ENCODE results near the gene EIF4E2.

The EIF4E2 gene

DNA sequence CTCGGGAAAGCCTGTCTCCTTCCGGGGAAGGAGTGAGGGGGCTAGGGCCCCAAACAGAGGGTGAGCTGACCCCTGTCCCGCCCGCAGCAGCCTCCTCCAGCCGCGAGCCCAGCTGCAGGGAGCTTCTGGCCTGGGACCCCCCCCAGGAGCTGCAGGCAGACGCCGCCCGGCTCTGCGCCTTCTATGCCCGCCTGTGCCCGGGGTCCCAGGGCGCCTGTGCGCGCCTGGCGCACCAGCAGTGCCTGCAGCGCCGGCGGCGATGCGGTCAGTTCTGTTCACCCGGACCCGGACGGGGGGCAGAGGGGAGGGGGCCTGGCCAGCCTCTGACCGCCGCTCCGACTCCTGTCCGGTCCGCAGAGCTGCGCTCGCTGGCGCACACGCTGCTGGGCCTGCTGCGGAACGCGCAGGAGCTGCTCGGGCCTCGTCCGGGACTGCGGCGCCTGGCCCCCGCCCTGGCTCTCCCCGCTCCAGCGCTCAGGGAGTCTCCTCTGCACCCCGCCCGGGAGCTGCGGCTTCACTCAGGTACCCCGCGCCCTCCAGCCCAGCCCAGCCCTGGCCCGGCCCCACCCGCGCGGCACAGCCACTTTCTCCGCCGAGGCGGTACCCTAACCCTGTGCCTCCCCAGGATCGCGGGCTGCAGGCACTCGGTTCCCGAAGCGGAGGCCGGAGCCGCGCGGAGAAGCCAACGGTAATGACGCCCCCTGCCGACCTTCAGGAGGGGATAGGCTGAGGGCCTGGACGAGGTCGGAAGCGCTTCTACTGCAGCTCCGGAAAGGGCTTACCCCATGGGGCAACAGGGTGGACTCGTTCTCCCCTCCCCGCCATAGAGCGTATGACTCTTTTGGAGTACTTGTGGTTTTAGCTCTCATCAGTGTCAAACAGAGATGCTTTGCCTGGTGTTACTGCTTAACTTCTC lies 26.5 kb upstream of the EIF4E2 start:
- no peak for TF ChIP-seq RAD21 (IDR thresholded peaks at IDR 0.05; ENCODE audit: low read depth)
- no peak for TF ChIP-seq TAF1 (IDR thresholded peaks at IDR 0.05; ENCODE audit: low read depth)
- no peak for TF ChIP-seq FOXM1 (IDR thresholded peaks at IDR 0.05; ENCODE audit: borderline replicate concordance, low read depth)
- TF ChIP-seq CEBPB (IDR thresholded peaks at IDR 0.05), result no peak
- TF ChIP-seq, protein P1, sequence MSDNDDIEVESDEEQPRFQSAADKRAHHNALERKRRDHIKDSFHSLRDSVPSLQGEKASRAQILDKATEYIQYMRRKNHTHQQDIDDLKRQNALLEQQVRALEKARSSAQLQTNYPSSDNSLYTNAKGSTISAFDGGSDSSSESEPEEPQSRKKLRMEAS (IDR thresholded peaks at IDR 0.05), result no peak
- TF ChIP-seq TEAD4 (IDR thresholded peaks at IDR 0.05), result no peak
- no peak for TF ChIP-seq NFIC (IDR thresholded peaks at IDR 0.05)
- no peak for TF ChIP-seq ZBTB7A (IDR thresholded peaks at IDR 0.05; ENCODE audit: low read depth)
- TF ChIP-seq, protein P2, sequence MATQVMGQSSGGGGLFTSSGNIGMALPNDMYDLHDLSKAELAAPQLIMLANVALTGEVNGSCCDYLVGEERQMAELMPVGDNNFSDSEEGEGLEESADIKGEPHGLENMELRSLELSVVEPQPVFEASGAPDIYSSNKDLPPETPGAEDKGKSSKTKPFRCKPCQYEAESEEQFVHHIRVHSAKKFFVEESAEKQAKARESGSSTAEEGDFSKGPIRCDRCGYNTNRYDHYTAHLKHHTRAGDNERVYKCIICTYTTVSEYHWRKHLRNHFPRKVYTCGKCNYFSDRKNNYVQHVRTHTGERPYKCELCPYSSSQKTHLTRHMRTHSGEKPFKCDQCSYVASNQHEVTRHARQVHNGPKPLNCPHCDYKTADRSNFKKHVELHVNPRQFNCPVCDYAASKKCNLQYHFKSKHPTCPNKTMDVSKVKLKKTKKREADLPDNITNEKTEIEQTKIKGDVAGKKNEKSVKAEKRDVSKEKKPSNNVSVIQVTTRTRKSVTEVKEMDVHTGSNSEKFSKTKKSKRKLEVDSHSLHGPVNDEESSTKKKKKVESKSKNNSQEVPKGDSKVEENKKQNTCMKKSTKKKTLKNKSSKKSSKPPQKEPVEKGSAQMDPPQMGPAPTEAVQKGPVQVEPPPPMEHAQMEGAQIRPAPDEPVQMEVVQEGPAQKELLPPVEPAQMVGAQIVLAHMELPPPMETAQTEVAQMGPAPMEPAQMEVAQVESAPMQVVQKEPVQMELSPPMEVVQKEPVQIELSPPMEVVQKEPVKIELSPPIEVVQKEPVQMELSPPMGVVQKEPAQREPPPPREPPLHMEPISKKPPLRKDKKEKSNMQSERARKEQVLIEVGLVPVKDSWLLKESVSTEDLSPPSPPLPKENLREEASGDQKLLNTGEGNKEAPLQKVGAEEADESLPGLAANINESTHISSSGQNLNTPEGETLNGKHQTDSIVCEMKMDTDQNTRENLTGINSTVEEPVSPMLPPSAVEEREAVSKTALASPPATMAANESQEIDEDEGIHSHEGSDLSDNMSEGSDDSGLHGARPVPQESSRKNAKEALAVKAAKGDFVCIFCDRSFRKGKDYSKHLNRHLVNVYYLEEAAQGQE (IDR thresholded peaks at IDR 0.05; ENCODE audit: low read depth), result no peak

DNA sequence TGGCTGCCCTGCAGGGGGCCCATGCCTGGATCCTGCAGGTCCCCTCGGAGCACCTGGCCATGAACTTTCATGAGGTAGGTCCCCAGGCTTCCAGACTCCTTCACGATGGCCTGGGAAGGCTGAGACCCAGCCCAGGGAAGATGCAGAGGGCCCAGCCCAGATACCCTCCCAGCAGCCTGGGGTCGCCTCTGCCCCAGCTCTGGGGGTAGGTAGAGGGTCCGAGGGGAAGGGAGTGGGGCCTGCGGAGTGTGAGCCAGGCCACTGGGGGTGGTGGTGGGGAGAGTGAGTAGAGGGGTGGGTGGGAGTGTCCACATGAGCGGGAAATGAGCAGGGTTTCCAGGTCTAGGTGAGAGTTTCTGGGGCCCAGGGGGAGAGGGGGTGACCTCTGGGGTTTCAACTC lies 25.7 kb upstream of the EIF4E2 start:
- TF ChIP-seq, protein P2 (IDR thresholded peaks at IDR 0.05; ENCODE audit: low read depth), result no peak
- TF ChIP-seq TCF12 (IDR thresholded peaks at IDR 0.05; ENCODE audit: low read depth) (no peak), YY1 (IDR thresholded peaks at IDR 0.05; ENCODE audit: low read depth) (no peak), RAD21 (IDR thresholded peaks at IDR 0.05; ENCODE audit: low read depth) (no peak), FOXM1 (IDR thresholded peaks at IDR 0.05; ENCODE audit: borderline replicate concordance, low read depth) (no peak), TAF1 (IDR thresholded peaks at IDR 0.05; ENCODE audit: low read depth) (no peak), CREB1 (IDR thresholded peaks at IDR 0.05; ENCODE audit: low read depth) (no peak), TEAD4 (IDR thresholded peaks at IDR 0.05) (no peak), EP300 (IDR thresholded peaks at IDR 0.05; ENCODE audit: borderline replicate concordance) (no peak), CEBPB (IDR thresholded peaks at IDR 0.05) (no peak), EGR1 (IDR thresholded peaks at IDR 0.05) (no peak)
- TF ChIP-seq, protein P3, sequence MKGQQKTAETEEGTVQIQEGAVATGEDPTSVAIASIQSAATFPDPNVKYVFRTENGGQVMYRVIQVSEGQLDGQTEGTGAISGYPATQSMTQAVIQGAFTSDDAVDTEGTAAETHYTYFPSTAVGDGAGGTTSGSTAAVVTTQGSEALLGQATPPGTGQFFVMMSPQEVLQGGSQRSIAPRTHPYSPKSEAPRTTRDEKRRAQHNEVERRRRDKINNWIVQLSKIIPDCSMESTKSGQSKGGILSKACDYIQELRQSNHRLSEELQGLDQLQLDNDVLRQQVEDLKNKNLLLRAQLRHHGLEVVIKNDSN (IDR thresholded peaks at IDR 0.05), result no peak
- TF ChIP-seq, protein P1 (IDR thresholded peaks at IDR 0.05), result no peak

DNA sequence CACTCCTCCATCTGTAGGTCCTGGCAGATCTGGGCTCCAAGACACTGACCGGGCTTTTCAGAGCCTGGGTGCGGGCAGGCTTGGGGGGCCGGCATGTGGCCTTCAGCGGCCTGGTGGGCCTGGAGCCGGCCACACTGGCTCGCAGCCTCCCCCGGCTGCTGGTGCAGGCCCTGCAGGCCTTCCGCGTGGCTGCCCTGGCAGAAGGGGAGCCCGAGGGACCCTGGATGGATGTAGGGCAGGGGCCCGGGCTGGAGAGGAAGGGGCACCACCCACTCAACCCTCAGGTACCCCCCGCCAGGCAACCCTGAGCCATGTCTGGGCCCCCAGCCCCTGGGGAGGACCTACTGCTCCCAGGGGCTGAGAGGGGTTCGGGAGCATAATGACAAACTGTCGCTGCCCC lies 25.3 kb upstream of the EIF4E2 start:
- TF ChIP-seq NFIC (IDR thresholded peaks at IDR 0.05) (no peak), FOXM1 (IDR thresholded peaks at IDR 0.05; ENCODE audit: borderline replicate concordance, low read depth) (no peak), ZBTB7A (IDR thresholded peaks at IDR 0.05; ENCODE audit: low read depth) (no peak; the same call in 1 of the 2 replicates), YY1 (IDR thresholded peaks at IDR 0.05; ENCODE audit: low read depth) (no peak), CREB1 (IDR thresholded peaks at IDR 0.05; ENCODE audit: low read depth) (no peak), CEBPB (IDR thresholded peaks at IDR 0.05) (no peak), TAF1 (IDR thresholded peaks at IDR 0.05; ENCODE audit: low read depth) (no peak), TCF12 (IDR thresholded peaks at IDR 0.05; ENCODE audit: low read depth) (no peak), EGR1 (IDR thresholded peaks at IDR 0.05) (no peak), TEAD4 (IDR thresholded peaks at IDR 0.05) (no peak), EP300 (IDR thresholded peaks at IDR 0.05; ENCODE audit: borderline replicate concordance) (no peak)
- TF ChIP-seq, protein P2 (IDR thresholded peaks at IDR 0.05; ENCODE audit: low read depth), result no peak
- TF ChIP-seq, protein P1 (IDR thresholded peaks at IDR 0.05), result no peak

DNA sequence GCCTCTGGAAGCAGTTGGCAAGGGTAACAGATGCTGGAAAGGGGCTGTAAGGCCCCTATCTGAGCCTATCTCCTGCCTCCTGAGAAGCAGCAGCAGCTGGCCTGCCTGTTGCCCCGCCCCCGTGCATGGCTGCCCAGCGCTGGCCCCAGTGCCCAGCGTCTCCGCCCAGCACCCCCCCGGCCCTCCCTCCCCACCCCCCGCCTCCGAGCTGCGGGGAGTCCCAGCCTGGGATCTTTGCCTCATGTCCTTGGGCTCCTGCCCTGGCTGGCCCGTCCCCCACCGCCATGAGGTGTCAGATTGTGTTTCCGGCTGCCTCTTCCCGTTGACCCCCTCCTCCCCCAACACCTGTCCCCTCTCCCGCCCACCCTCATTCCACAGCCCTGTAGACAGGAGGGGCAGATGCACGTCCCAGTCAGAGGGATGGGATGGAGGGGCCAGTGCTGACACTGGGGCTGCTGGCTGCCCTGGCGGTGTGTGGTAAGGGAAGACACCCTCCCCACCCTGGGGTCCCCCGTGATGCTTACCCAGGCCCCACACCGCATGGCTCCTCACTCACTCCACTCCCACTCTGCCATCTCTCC lies 24.6 kb upstream of the EIF4E2 start, which contains the start of gene CHRND:
Gene CHRND, plus strand, starts transcription at position 370 of the 581 bp plus-strand sequence. Its CDS starts 56 bp downstream, at position 426.
- TF ChIP-seq YY1 (IDR thresholded peaks at IDR 0.05; ENCODE audit: low read depth), result 0 out of 2 replicates have a peak, but pooled peaks have one; percentile 30
- TF ChIP-seq, protein P2 (IDR thresholded peaks at IDR 0.05; ENCODE audit: low read depth), result no peak

All from Ishikawa (cell line).